ENCODE measurements around the gene BPIFA1. TPM values are rescaled to one million over a fixed set of nuclear protein-coding genes. Genes with fewer than 3 reads are reported as not detected.
A peak's percentile ranks its signal among the peaks of the same experiment; 100 is the strongest.

BPIFA1 gene
- total and polyA plus RNA-seq, 4 donors, result not detected

GRCh38 chr20:33191484-33191883 is 44.3 kb upstream of the BPIFA1 start:
- H3K4me1 ChIP-seq (ENCODE audit: control insufficient read depth in 4 of 4, insufficient read depth in 4 of 4, low read length in 3 of 4), result peaks cover 3 to 11% (median 8%) of the 10 kb centered on the region in 4 donors
- no peaks in the 10 kb centered on the region for H3K9me3 ChIP-seq (ENCODE audit: control insufficient read depth in 4 of 4, low read length in 3 of 4)
- DNase-seq (ENCODE audit: low spot score), result no peak
- no peak overlapping the region for H3K4me3 ChIP-seq (ENCODE audit: low read depth in 1 of 3, low read length in 3 of 3)
- H3K27ac ChIP-seq (ENCODE audit: low read depth in 1 of 2, low read length in 2 of 2), result no peak overlapping the region
- TF ChIP-seq GABPA (IDR thresholded peaks at IDR 0.05 in 1 of 2, conservative IDR thresholded peaks at IDR 0.05 in 1 of 2), result no peak
- TF ChIP-seq REST (IDR thresholded peaks at IDR 0.05), result peak; percentile 61
- TF ChIP-seq FOXA1 (IDR thresholded peaks at IDR 0.05), result peak; percentile 63
- peak; percentile 88 for TF ChIP-seq FOXA2 (IDR thresholded peaks at IDR 0.05)
- peak; percentile 42 for TF ChIP-seq MAX (IDR thresholded peaks at IDR 0.05)
- peak in 1 of 2 donors; percentile 26 for TF ChIP-seq JUND (IDR thresholded peaks at IDR 0.05)
- no peak for TF ChIP-seq NR2F2 (IDR thresholded peaks at IDR 0.05)
- peak in 1 of 2 donors; percentile 34 for TF ChIP-seq RAD21 (IDR thresholded peaks at IDR 0.05)
- peak; percentile 37 for TF ChIP-seq ZBTB33 (IDR thresholded peaks at IDR 0.05)
- peak; percentile 72 for TF ChIP-seq SP1 (IDR thresholded peaks at IDR 0.05)
- TF ChIP-seq HNF4A (conservative IDR thresholded peaks at IDR 0.05), result peak; percentile 55 to 63
- peak; percentile 60 to 79 for TF ChIP-seq RXRA (IDR thresholded peaks at IDR 0.05)
- TF ChIP-seq EGR1 (IDR thresholded peaks at IDR 0.05; ENCODE audit: low read depth in 2 of 2), result no peak
- peak; percentile 44 for TF ChIP-seq YY1 (IDR thresholded peaks at IDR 0.05)
- H3K27me3 ChIP-seq (ENCODE audit: control insufficient read depth in 4 of 4, insufficient read depth in 4 of 4, low read length in 3 of 4), result no peaks in the 10 kb centered on the region
- no peaks in the 10 kb centered on the region for H3K36me3 ChIP-seq (ENCODE audit: control insufficient read depth in 4 of 4, insufficient read depth in 3 of 4, low read depth in 1 of 4, low read length in 3 of 4)
- no peak overlapping the region for H3K9ac ChIP-seq (ENCODE audit: low read depth in 1 of 2, low read length in 2 of 2)
- WGBS, result 15% methylated on average over 3 of the region's 3 CpGs

- Histone ChIP-seq H3K4me3 (ENCODE audit: low read depth in 1 of 3, low read length in 3 of 3) (no peak overlapping the region), H3K9ac (ENCODE audit: low read depth in 1 of 2, low read length in 2 of 2) (no peak overlapping the region), H3K9me3 (ENCODE audit: control insufficient read depth in 4 of 4, low read length in 3 of 4) (no peaks in the 10 kb centered on the region), H3K4me1 (ENCODE audit: control insufficient read depth in 4 of 4, insufficient read depth in 4 of 4, low read length in 3 of 4) (peaks cover 3 to 11% (median 8%) of the 10 kb centered on the region in 4 donors), H3K27me3 (ENCODE audit: control insufficient read depth in 4 of 4, insufficient read depth in 4 of 4, low read length in 3 of 4) (no peaks in the 10 kb centered on the region), H3K36me3 (ENCODE audit: control insufficient read depth in 4 of 4, insufficient read depth in 3 of 4, low read depth in 1 of 4, low read length in 3 of 4) (no peaks in the 10 kb centered on the region), H3K27ac (ENCODE audit: low read depth in 1 of 2, low read length in 2 of 2) (no peak overlapping the region)
- 86% methylated on average over 1 of the region's 1 CpG for WGBS
- DNase-seq (ENCODE audit: low spot score), result no peak
- TF ChIP-seq FOXA1 (IDR thresholded peaks at IDR 0.05) (no peak), SP1 (IDR thresholded peaks at IDR 0.05) (no peak), EGR1 (IDR thresholded peaks at IDR 0.05; ENCODE audit: low read depth in 2 of 2) (no peak)
Observed at GRCh38 chr20:33191955-33192354, 43.8 kb upstream of the BPIFA1 start.
